ENCODE data around the gene FKBP6.
"Not testable (repeated sequence)": the region's sequence is repeated elsewhere in the genome, so short reads cannot be mapped to it uniquely, and the experiment has no call there.

DNA sequence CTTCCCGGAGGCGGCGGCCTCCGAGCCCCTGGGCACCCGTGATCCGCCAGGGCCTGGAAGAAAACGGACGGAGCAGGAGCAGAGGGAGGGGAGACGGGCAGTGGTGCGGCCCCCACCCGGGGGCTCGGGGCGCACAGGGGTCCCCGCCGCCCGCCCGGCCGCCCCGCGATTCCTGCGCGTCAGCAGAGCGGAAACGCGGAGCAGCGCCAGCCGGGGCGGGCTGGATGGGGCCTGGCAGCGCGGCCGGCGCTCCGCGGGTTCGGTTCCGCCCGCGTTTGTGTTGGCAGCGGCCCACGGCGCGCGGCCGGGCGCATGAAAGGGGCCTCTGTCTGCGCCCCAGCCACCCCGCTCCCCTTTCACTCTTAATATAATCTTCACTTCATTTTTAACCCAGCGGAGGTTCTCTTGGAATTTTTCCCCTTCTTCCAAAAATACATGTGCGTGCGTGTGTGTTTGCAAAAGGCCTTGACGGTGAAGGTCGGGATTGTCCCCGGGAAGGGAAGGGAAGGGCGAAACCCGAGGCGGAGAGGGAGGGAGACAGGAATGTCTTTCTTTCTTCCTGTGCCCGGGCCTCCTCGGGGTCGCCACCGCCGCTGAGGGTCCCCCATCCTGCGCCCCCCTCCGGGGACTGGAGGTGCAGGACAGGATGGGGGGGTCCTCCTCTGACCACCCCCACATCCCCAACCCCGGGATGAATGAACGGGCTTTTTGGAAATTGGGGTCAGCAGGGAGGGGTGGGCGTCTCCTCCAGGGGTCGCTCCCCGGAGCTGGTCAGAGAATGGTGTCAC lies 49.6 kb downstream of the FKBP6 start:
- TF ChIP-seq, protein P1, sequence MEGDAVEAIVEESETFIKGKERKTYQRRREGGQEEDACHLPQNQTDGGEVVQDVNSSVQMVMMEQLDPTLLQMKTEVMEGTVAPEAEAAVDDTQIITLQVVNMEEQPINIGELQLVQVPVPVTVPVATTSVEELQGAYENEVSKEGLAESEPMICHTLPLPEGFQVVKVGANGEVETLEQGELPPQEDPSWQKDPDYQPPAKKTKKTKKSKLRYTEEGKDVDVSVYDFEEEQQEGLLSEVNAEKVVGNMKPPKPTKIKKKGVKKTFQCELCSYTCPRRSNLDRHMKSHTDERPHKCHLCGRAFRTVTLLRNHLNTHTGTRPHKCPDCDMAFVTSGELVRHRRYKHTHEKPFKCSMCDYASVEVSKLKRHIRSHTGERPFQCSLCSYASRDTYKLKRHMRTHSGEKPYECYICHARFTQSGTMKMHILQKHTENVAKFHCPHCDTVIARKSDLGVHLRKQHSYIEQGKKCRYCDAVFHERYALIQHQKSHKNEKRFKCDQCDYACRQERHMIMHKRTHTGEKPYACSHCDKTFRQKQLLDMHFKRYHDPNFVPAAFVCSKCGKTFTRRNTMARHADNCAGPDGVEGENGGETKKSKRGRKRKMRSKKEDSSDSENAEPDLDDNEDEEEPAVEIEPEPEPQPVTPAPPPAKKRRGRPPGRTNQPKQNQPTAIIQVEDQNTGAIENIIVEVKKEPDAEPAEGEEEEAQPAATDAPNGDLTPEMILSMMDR (IDR thresholded peaks at IDR 0.05): not testable (repeated sequence)
- not testable (repeated sequence) for TF ChIP-seq POLR2A (IDR thresholded peaks at IDR 0.05)
